ENCODE measurements around the gene RASIP1. TPM values are rescaled to one million over a fixed set of nuclear protein-coding genes. Genes with fewer than 3 reads are reported as not detected.
"Not testable (repeated sequence)": the region's sequence is repeated elsewhere in the genome, so short reads cannot be mapped to it uniquely, and the experiment has no call there.

Gene RASIP1, protein sequence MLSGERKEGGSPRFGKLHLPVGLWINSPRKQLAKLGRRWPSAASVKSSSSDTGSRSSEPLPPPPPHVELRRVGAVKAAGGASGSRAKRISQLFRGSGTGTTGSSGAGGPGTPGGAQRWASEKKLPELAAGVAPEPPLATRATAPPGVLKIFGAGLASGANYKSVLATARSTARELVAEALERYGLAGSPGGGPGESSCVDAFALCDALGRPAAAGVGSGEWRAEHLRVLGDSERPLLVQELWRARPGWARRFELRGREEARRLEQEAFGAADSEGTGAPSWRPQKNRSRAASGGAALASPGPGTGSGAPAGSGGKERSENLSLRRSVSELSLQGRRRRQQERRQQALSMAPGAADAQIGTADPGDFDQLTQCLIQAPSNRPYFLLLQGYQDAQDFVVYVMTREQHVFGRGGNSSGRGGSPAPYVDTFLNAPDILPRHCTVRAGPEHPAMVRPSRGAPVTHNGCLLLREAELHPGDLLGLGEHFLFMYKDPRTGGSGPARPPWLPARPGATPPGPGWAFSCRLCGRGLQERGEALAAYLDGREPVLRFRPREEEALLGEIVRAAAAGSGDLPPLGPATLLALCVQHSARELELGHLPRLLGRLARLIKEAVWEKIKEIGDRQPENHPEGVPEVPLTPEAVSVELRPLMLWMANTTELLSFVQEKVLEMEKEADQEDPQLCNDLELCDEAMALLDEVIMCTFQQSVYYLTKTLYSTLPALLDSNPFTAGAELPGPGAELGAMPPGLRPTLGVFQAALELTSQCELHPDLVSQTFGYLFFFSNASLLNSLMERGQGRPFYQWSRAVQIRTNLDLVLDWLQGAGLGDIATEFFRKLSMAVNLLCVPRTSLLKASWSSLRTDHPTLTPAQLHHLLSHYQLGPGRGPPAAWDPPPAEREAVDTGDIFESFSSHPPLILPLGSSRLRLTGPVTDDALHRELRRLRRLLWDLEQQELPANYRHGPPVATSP
- total RNA-seq: 31.2 TPM

DNA sequence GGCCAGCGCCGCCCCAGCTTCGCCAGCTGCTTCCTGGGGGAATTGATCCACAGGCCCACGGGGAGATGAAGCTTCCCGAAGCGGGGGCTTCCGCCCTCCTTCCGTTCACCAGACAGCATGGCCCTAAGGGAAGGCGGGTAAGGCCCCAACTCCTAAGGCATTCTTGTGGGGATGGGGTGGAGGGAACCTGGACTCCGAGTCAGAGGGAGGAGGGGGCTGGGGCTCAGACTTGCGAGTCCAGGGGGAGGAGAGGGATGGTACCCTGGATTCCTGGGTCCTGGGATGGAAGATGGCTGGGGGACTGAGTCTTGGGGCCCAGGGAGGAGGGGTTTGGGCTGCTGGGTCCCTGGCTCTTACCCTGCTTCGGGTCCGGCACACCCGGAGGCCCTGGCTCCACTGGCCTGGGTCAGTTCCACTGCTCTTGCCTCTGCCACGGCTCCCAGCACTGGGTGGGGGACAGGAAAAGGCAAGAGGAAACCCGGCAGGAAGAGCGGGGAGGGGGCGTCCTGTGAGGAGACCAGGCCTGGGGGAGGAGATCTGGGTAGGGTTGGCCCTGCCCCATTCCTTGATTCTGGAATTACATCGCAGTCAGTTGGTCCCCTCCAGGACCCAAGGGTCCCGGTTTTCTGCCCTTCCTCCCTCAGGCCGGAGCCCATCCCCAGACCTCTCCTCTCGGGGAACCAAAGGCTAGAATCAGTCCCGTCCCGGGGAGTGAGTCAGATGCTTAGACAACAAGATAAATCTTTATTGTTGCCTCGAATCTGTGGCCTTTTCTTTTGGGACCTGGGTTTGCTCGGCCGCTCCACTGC lies at the start of gene RASIP1:
Gene RASIP1 (minus strand): TSS at position 447 of the 809 bp plus-strand sequence. CDS start 328 bp downstream, at position 119.
- Histone ChIP-seq H3K27ac (peak within 1 kb of the TSS; percentile 88), H3K36me3 (no peaks in the 10 kb centered on the region), H3K4me3 (peak within 1 kb of the TSS; percentile 57 to 65), H3K27me3 (no peaks in the 10 kb centered on the region), H3K4me1 (peaks cover 22% of the 10 kb centered on the region), H3K9me3 (no peaks in the 10 kb centered on the region)
- intact Hi-C loops (cut with DNase I): no loop called here
- DNase-seq (ENCODE audit: extremely low spot score in 2 of 2): no peak
- no peak for TF ChIP-seq POLR2A (IDR thresholded peaks at IDR 0.05)
- peak in 1 of 2 donors; percentile 45 for TF ChIP-seq POLR2AphosphoS5 (IDR thresholded peaks at IDR 0.05; ENCODE audit: insufficient read depth in 1 of 2, low read depth in 1 of 2)
- TF ChIP-seq, protein P1, sequence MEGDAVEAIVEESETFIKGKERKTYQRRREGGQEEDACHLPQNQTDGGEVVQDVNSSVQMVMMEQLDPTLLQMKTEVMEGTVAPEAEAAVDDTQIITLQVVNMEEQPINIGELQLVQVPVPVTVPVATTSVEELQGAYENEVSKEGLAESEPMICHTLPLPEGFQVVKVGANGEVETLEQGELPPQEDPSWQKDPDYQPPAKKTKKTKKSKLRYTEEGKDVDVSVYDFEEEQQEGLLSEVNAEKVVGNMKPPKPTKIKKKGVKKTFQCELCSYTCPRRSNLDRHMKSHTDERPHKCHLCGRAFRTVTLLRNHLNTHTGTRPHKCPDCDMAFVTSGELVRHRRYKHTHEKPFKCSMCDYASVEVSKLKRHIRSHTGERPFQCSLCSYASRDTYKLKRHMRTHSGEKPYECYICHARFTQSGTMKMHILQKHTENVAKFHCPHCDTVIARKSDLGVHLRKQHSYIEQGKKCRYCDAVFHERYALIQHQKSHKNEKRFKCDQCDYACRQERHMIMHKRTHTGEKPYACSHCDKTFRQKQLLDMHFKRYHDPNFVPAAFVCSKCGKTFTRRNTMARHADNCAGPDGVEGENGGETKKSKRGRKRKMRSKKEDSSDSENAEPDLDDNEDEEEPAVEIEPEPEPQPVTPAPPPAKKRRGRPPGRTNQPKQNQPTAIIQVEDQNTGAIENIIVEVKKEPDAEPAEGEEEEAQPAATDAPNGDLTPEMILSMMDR (IDR thresholded peaks at IDR 0.05): no peak

DNA sequence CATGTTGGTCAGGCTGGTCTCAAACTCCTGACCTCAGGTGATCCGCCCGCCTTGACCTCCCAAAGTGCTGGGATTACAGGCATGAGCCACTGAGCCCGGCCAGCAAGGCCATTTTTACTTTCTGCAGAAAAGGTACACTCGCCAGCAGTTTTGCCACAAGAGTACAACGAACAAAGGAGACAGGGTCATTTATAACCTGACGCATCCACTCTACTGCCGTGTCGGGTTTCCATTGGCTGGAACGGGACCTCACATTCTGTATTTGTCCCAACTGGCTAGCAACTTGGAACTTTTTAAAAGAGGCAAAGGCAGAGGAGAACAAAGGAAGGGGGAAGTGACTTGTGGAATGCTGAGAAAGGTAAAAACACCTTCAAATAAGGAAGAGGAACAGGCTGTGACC lies 46.9 kb upstream of the RASIP1 start:
- H3K9me3 ChIP-seq; DNase-seq (ENCODE audit: extremely low spot score in 2 of 2); H3K36me3 ChIP-seq; H3K27me3 ChIP-seq; intact Hi-C loops (cut with DNase I); H3K4me3 ChIP-seq; H3K4me1 ChIP-seq: not testable (repeated sequence)
- peak overlapping the region; percentile 18 for H3K27ac ChIP-seq

DNA sequence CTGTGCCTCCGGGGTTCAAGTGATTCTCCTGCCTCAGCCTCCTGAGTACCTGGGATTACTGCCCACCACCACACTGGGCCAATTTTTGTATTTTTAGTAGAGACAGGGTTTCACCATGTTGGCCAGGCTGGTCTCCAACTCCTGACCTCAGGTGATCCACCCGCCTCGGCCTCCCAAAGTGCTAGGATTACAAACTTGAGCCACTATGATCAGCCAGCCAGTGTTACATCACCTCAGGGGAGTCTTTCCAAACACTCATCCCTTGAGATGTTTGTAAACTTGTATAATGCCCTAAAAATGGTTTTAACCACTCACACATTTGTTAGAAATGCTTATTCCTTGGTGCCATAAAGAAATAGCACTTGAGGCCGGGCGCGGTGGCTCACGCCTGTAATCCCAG lies 46.0 kb upstream of the RASIP1 start:
- H3K4me3 ChIP-seq; DNase-seq (ENCODE audit: extremely low spot score in 2 of 2); H3K4me1 ChIP-seq; H3K36me3 ChIP-seq; H3K9me3 ChIP-seq; intact Hi-C loops (cut with DNase I); H3K27ac ChIP-seq; H3K27me3 ChIP-seq: not testable (repeated sequence)

DNA sequence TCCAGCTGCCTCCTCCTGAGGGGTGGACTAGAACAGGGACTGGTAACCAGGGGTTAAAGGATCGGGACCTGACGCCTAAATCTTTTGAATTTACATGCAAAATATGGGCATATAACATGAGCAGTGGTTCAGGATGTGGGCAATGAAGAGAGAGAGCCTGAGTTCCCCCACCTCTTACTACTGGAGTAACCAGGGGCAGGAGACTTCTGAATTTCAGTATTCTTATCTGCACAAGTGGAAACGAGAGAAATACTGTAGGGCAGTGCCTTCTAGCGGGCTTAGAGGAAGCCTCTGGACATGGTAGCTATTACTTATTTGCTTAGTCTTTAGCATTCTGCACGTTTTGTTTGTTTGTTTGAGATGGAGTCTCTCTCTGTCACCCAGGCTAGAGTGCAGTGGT lies 44.1 kb upstream of the RASIP1 start:
- H3K36me3 ChIP-seq: no peaks in the 10 kb centered on the region
- TF ChIP-seq, protein P1 (IDR thresholded peaks at IDR 0.05): no peak
- TF ChIP-seq POLR2A (IDR thresholded peaks at IDR 0.05) (no peak), POLR2AphosphoS5 (IDR thresholded peaks at IDR 0.05; ENCODE audit: insufficient read depth in 1 of 2, low read depth in 1 of 2) (no peak)
- peaks cover 22% of the 10 kb centered on the region for H3K4me1 ChIP-seq
- intact Hi-C loops (cut with DNase I): loop anchor here (5.0 kb wide), 1 partner anchor 137 kb away; the partner anchor contains the start of gene CA11
- H3K27me3 ChIP-seq: no peaks in the 10 kb centered on the region
- no peak overlapping the region for H3K27ac ChIP-seq
- no peak for DNase-seq (ENCODE audit: extremely low spot score in 2 of 2)
- H3K9me3 ChIP-seq: no peaks in the 10 kb centered on the region
- H3K4me3 ChIP-seq: no peak overlapping the region

DNA sequence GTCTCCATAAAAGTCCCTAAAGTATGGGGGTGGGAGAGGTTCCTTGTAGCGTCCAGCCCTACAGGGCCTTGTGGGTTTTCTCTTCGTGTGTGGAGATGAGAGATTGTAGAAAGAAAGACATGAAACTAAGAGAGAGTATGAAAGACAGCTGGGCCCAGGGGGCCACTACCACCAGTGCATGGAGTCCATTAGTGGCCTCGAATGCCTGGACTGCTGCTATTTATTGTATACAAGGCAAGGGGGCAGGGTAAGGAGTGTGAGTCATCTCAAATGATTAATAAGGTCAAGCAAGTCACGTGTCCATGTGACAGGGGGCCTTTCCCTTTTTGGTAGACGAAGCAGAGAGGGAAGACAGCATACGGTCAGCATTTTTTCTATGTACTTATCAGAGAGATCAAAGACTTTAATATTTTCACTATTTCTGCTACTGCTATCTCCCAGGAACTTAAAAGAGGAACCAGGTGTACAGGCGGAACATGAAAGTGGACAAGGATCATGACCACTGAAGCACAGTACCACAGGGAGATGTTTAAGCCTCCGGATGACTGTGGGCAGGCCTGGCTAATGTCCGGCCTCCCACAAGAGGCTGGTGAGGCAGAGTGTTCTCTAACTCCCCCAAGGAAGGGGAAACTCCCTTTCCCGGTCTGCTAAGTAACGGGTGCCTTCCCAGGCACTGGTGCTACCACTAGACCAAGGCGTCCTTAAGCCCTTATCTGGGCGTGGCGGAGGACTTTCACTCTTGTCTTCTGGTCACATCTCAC lies 40.4 kb upstream of the RASIP1 start:
- H3K36me3 ChIP-seq: no peaks in the 10 kb centered on the region
- no peak overlapping the region for H3K4me3 ChIP-seq
- no peak for DNase-seq (ENCODE audit: extremely low spot score in 2 of 2)
- peaks cover 22% of the 10 kb centered on the region for H3K4me1 ChIP-seq
- intact Hi-C loops (cut with DNase I): loop anchor here (5.0 kb wide), 1 partner anchor 134 kb away; the partner anchor contains the start of gene CA11
- H3K27me3 ChIP-seq: no peaks in the 10 kb centered on the region
- H3K9me3 ChIP-seq: no peaks in the 10 kb centered on the region
- peak overlapping the region; percentile 57 for H3K27ac ChIP-seq
- no peak for TF ChIP-seq POLR2AphosphoS5 (IDR thresholded peaks at IDR 0.05; ENCODE audit: insufficient read depth in 1 of 2, low read depth in 1 of 2)
- TF ChIP-seq POLR2A (IDR thresholded peaks at IDR 0.05): no peak
- TF ChIP-seq, protein P1 (IDR thresholded peaks at IDR 0.05): no peak
